Stomach smooth muscle (tissue), 2 donors: ENCODE results near the gene HHLA2.

Experiments
- H3K27ac ChIP-seq: one replicate; pipeline ENCODE4 v1.7.0; 2013; ENCODE audit warnings: mild to moderate bottlenecking, low read length, inconsistent platforms
- H3K27me3 ChIP-seq, 2 donors: one replicate each; pipeline ENCODE4 v1.7.0; 2013; ENCODE audit warnings: low read length in 2 of 2; ENCODE audit not compliant: insufficient read depth in 2 of 2, control insufficient read depth in 1 of 2
- H3K36me3 ChIP-seq, 2 donors: one replicate each; pipeline ENCODE4 v1.7.0; 2013; ENCODE audit warnings: low read length in 2 of 2; ENCODE audit not compliant: control insufficient read depth in 2 of 2, insufficient read depth in 2 of 2
- H3K4me1 ChIP-seq: one replicate; pipeline ENCODE4 v1.7.0; 2013; ENCODE audit warnings: low read length; ENCODE audit not compliant: control insufficient read depth, insufficient read depth
- H3K4me3 ChIP-seq, 2 donors: one replicate each; pipeline ENCODE4 v1.7.0; 2013; ENCODE audit warnings: low read length in 2 of 2
- H3K9ac ChIP-seq, 2 donors: one replicate each; pipeline ENCODE4 v1.7.0; 2013; ENCODE audit warnings: low read length in 2 of 2, mild to moderate bottlenecking in 1 of 2
- H3K9me3 ChIP-seq, 2 donors: one replicate each; pipeline ENCODE4 v1.7.0; 2013; ENCODE audit warnings: low read length in 2 of 2; ENCODE audit not compliant: control insufficient read depth in 2 of 2
- donor health status: healthy.
- donor health status: Pancreatic carcinoma.

Gene HHLA2

DNA sequence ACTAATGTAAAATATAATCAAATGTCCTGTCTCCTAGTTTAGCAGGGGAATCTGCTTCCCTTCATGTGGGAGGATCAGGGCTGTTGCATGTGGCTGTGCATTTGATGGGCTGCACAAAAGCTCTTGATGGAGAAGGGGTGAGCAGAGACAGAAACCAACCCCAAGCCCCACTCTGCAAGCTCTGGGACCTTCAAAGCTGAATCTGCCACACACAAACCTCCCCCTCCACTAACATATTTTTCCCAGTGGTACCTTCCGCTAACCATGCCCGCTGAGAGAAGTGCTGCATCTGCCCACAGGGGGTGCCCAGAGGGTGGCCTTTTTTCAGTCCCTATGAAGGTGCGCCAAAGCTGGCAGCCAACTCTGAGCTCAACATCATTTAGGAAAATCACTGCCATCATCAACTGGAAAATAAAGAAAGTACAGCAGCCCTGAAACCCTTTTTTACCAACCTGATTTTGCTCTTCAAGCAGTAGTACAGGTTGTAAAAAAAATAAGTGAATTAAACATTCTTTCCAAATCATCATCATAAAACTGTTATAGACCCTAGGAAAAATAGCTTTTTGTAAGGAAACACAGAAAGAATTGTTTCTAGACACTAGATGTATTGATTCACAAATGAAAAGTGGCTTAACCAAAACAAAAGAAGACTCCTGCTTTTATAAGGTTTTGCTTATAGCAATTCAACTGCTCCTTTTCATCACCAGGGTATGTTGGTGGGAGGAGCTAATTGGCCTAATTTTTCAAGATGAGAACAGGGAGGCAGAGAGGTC lies 97.0 kb downstream of the HHLA2 start:
- Histone ChIP-seq H3K27ac (no peak overlapping the region), H3K9me3 (no peaks in the 10 kb centered on the region), H3K36me3 (no peaks in the 10 kb centered on the region), H3K4me3 (no peak overlapping the region), H3K27me3 (no peaks in the 10 kb centered on the region), H3K9ac (no peak overlapping the region), H3K4me1 (no peaks in the 10 kb centered on the region)

DNA sequence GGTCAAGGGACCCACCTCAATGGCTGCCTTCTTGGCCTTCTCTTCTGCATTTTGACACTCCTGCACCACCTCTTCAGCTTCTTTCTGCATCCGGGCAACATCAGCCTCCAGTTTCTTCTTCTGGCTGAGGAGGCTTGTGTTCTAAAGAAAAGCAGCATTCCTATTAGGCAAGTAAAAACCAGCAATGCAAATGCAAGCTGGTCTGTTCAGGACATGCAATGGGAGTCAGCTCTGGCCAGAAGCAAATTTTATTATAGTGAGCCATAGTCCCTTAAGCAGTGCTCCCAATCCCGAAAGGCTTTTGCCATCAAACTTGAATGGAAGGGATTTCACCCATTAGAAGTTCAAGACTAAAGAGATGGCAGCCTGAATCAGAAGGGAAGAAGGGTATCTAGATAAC lies 97.7 kb downstream of the HHLA2 start:
- Histone ChIP-seq H3K4me1 (no peaks in the 10 kb centered on the region), H3K27ac (no peak overlapping the region), H3K9me3 (no peaks in the 10 kb centered on the region), H3K27me3 (no peaks in the 10 kb centered on the region), H3K36me3 (no peaks in the 10 kb centered on the region), H3K9ac (no peak overlapping the region), H3K4me3 (no peak overlapping the region)

- Histone ChIP-seq H3K4me3 (no peak overlapping the region), H3K9ac (no peak overlapping the region), H3K36me3 (no peaks in the 10 kb centered on the region), H3K27ac (no peak overlapping the region), H3K9me3 (no peaks in the 10 kb centered on the region), H3K4me1 (no peaks in the 10 kb centered on the region), H3K27me3 (no peaks in the 10 kb centered on the region)
Observed at GRCh38 chr3:108394563-108394962, 98.2 kb downstream of the HHLA2 start.

DNA sequence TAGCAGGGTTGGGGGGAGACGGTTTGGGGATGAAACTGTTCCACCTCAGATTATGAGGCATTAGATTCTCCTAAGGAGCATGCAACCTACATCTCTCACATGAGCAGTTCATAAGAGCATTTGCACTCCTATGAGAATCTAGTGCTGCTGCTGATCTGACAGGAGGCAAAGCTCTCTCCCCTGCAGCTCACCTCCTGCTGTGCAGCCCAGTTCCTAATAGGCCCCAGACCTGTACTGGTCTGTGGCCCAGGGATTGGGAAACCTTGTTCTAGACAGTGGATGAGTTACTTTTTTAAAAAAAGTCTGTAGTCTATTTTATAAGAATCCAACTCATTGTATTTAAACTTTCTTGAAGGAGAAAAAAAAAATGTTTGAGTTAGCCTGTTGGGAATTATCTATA lies 100.0 kb downstream of the HHLA2 start:
- no peaks in the 10 kb centered on the region for H3K4me1 ChIP-seq
- H3K4me3 ChIP-seq: no peak overlapping the region
- no peaks in the 10 kb centered on the region for H3K27me3 ChIP-seq

GRCh38 chr3:108398510-108398909 lies 102.2 kb downstream of the HHLA2 start:
- Histone ChIP-seq H3K9me3 (no peaks in the 10 kb centered on the region), H3K4me3 (no peak overlapping the region), H3K9ac (no peak overlapping the region)

More for the DNA sequence above, 100.0 kb downstream of the HHLA2 start:
- no peaks in the 10 kb centered on the region for H3K36me3 ChIP-seq
- no peaks in the 10 kb centered on the region for H3K9me3 ChIP-seq
- H3K27ac ChIP-seq: no peak overlapping the region
- no peak overlapping the region for H3K9ac ChIP-seq

DNA sequence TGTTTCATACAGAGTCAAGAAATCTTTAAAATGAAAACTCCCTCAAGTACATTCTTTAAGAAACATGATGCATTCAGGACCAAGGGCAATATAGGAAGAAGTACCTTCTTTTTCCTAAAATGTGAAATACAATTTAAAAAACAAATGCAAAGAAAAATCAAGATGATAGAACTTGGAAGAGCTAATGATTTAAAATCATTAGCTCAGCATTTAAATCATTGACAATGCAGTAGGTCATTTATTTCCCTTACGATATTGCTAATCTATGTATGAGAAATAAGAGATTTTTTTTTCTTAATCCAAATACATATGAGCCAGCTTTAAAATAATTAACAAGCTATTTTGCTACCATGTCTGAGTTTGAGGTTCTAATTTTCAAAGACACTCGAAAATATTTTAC lies 105.5 kb downstream of the HHLA2 start:
- H3K9me3 ChIP-seq: no peaks in the 10 kb centered on the region
- H3K36me3 ChIP-seq: no peaks in the 10 kb centered on the region
- H3K27me3 ChIP-seq: no peaks in the 10 kb centered on the region
- no peak overlapping the region for H3K9ac ChIP-seq
- H3K27ac ChIP-seq: no peak overlapping the region
- no peak overlapping the region for H3K4me3 ChIP-seq
- no peaks in the 10 kb centered on the region for H3K4me1 ChIP-seq

More at GRCh38 chr3:108398510-108398909, 102.2 kb downstream of the HHLA2 start:
- H3K27me3 ChIP-seq: no peaks in the 10 kb centered on the region
- no peaks in the 10 kb centered on the region for H3K36me3 ChIP-seq
- no peak overlapping the region for H3K27ac ChIP-seq
- no peaks in the 10 kb centered on the region for H3K4me1 ChIP-seq

GRCh38 chr3:108403198-108403597 lies 106.8 kb downstream of the HHLA2 start:
- no peaks in the 10 kb centered on the region for H3K27me3 ChIP-seq
- H3K27ac ChIP-seq: no peak overlapping the region
- H3K4me3 ChIP-seq: no peak overlapping the region
- H3K36me3 ChIP-seq: no peaks in the 10 kb centered on the region
- H3K9ac ChIP-seq: no peak overlapping the region
- H3K9me3 ChIP-seq: no peaks in the 10 kb centered on the region
- H3K4me1 ChIP-seq: no peaks in the 10 kb centered on the region

DNA sequence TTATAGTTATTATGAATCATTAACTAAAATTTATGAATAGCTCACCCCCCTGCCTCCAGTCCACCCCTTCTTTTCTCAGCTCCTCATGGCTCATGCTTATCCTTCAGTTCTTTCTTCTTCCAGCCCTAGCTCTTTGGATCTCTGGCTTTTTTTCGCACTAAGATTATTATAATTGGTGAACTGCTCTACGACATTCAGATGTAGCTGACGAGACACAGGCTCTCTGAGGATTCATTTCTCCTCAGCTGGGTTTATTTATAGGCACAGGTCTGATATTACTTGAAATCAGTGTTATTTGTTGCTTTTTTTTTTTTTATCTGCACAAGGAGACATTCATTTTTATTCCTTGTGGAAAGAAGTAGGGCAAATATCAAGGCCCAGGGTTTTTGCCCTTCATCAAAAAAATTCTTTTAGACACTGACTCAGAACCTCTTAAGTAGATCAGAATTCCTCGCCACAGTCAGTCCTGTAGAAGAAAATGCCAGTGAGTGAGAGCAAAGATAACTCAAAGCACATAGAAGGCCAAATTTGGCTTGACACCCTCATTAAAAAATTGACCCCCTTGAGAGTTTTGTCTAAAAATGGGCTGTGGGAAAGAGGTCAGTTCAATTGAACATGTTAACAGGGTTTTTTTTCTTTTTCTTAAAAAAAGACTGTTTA lies 107.5 kb downstream of the HHLA2 start:
- Histone ChIP-seq H3K36me3 (no peaks in the 10 kb centered on the region), H3K9me3 (no peaks in the 10 kb centered on the region), H3K9ac (no peak overlapping the region), H3K27ac (no peak overlapping the region), H3K4me3 (no peak overlapping the region), H3K4me1 (no peaks in the 10 kb centered on the region), H3K27me3 (no peaks in the 10 kb centered on the region)

DNA sequence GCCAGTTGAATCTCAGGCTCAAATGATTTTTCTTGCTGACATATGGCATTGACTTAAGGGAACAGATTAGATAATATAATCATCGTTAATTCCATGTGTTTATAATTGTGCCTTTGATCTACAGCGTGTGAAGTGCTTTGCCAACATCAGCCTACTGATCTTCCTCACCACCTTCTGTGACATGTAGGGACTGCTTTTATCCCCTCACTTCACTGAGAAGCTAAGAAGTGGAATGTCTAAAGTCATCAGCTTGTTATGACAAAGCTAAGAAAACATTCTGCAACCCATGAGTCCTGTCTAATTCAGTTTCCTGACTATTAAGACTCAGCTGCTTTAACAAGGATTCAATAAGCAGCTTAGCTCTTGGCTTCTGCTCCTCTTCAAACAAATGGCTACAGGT lies 108.0 kb downstream of the HHLA2 start:
- Histone ChIP-seq H3K9ac (no peak overlapping the region), H3K4me3 (no peak overlapping the region), H3K36me3 (no peaks in the 10 kb centered on the region), H3K4me1 (no peaks in the 10 kb centered on the region), H3K9me3 (no peaks in the 10 kb centered on the region), H3K27me3 (no peaks in the 10 kb centered on the region), H3K27ac (no peak overlapping the region)

DNA sequence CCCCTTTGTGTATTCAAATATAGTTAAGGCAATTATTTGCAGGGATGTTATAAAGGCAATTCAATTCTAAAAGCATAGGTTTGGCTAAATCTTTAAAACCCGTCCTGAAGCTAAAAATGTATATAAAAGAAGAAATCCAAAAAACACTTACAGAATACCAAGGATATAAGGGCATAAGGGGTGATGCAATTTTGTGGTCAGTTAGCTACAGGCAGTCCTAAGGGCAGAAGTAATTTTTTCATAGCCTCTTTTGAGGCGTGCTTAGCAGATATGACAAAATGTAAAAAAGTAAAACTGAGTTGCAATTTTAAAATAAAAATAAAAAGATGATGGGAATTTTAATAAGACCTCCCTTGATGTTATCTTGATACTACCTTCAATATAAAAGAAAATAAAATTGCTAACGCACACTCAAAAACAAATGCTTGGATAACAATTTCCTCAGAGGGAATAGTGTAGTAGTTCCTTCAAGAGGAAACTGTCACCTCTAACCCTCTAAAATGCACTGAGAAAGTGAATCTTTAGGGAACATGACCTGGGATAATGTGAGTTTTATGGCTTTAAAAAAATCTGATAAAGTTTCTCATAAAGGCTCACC lies 109.8 kb downstream of the HHLA2 start:
- no peak overlapping the region for H3K4me3 ChIP-seq
- no peaks in the 10 kb centered on the region for H3K4me1 ChIP-seq
- H3K27me3 ChIP-seq: no peaks in the 10 kb centered on the region
- H3K9me3 ChIP-seq: no peaks in the 10 kb centered on the region
- no peaks in the 10 kb centered on the region for H3K36me3 ChIP-seq
- H3K27ac ChIP-seq: no peak overlapping the region
- H3K9ac ChIP-seq: no peak overlapping the region
